Measurements from ENCODE around the gene SSBP4.

DNA sequence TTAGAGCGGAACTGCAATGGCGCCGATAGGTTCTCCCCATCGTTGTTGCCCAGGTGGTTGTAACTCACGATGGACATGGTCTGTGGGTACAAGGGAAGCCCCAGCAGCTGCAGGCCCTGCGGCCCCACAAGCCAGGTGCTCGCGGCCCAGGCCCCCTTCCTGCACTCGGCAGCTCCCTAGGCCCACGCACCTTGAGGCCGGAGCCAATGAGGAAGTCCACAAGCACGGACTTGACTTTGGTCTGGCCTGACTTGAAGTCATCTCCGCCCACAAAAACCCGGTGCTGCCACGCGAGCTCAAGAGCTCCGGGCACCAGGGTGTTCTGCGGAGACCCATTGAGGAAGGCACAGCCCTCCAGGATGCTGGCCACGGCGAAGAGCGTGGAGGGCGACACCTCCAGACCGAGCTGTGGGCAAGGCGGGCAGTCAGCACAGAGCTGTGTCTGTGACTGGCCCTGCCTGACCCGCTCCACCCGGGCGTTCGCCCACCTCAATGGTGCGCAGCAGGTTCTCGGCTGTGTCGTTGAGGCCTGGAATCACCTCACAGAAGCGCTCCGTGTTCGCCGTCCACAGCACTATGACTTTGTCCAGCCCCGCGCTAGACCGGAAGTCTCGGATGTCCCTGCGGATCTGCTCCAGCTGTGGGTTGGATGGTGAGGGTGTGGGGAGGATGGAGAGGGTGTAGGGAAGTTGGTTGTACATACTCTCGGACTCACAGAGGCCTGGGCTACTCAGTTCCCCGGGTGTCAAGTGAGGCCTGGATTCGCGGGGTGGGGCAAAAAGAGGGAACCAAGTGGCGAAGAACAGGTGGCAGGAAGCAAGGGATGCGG, 16.9 kb downstream of the SSBP4 start:
- TF ChIP-seq, protein P1, sequence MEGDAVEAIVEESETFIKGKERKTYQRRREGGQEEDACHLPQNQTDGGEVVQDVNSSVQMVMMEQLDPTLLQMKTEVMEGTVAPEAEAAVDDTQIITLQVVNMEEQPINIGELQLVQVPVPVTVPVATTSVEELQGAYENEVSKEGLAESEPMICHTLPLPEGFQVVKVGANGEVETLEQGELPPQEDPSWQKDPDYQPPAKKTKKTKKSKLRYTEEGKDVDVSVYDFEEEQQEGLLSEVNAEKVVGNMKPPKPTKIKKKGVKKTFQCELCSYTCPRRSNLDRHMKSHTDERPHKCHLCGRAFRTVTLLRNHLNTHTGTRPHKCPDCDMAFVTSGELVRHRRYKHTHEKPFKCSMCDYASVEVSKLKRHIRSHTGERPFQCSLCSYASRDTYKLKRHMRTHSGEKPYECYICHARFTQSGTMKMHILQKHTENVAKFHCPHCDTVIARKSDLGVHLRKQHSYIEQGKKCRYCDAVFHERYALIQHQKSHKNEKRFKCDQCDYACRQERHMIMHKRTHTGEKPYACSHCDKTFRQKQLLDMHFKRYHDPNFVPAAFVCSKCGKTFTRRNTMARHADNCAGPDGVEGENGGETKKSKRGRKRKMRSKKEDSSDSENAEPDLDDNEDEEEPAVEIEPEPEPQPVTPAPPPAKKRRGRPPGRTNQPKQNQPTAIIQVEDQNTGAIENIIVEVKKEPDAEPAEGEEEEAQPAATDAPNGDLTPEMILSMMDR (IDR thresholded peaks at IDR 0.05): no peak
- TF ChIP-seq POLR2A (IDR thresholded peaks at IDR 0.05): no peak
